Rectal smooth muscle tissue (tissue), 1 donor: ENCODE results near the gene PCBP3.
"Not testable (repeated sequence)": the region's sequence is repeated elsewhere in the genome, so short reads cannot be mapped to it uniquely, and the experiment has no call there.

Experiments used
- H3K27ac ChIP-seq: one replicate; pipeline ENCODE4 v1.7.0; 2013; ENCODE audit warnings: low read depth, low read length, inconsistent platforms
- H3K27me3 ChIP-seq: one replicate; pipeline ENCODE4 v1.7.0; 2013; ENCODE audit warnings: low read length; ENCODE audit not compliant: control insufficient read depth, insufficient read depth
- H3K36me3 ChIP-seq: one replicate; pipeline ENCODE4 v1.7.0; 2013; ENCODE audit warnings: low read length; ENCODE audit not compliant: control insufficient read depth, insufficient read depth
- H3K4me1 ChIP-seq: one replicate; pipeline ENCODE4 v1.7.0; 2013; ENCODE audit warnings: low read length; ENCODE audit not compliant: control insufficient read depth, insufficient read depth
- H3K4me3 ChIP-seq: one replicate; pipeline ENCODE4 v1.7.0; 2013; ENCODE audit warnings: low read length
- H3K9ac ChIP-seq: one replicate; pipeline ENCODE4 v1.7.0; 2013; ENCODE audit warnings: low read length

PCBP3 gene

GRCh38 chr21:45824546-45825215, 181.2 kb downstream of the PCBP3 start:
- H3K4me3 ChIP-seq = no peak overlapping the region
- no peaks in the 10 kb centered on the region for H3K4me1 ChIP-seq
- H3K27ac ChIP-seq = no peak overlapping the region
- H3K9ac ChIP-seq = no peak overlapping the region
- H3K27me3 ChIP-seq = no peaks in the 10 kb centered on the region
- no peaks in the 10 kb centered on the region for H3K36me3 ChIP-seq

- no peaks in the 10 kb centered on the region for H3K27me3 ChIP-seq
- no peak overlapping the region for H3K9ac ChIP-seq
- no peak overlapping the region for H3K4me3 ChIP-seq
- H3K27ac ChIP-seq = no peak overlapping the region
- H3K36me3 ChIP-seq = no peaks in the 10 kb centered on the region
- no peaks in the 10 kb centered on the region for H3K4me1 ChIP-seq
Measured at GRCh38 chr21:45825219-45825618, 181.7 kb downstream of the PCBP3 start.

- Histone ChIP-seq H3K27me3 (no peaks in the 10 kb centered on the region), H3K9ac (no peak overlapping the region), H3K27ac (no peak overlapping the region), H3K4me3 (no peak overlapping the region), H3K4me1 (no peaks in the 10 kb centered on the region), H3K36me3 (no peaks in the 10 kb centered on the region)
Measured at GRCh38 chr21:45826676-45827301, 183.3 kb downstream of the PCBP3 start.

- H3K4me3 ChIP-seq = no peak overlapping the region
- H3K36me3 ChIP-seq = no peaks in the 10 kb centered on the region
- H3K27ac ChIP-seq = no peak overlapping the region
- no peak overlapping the region for H3K9ac ChIP-seq
- no peaks in the 10 kb centered on the region for H3K27me3 ChIP-seq
- H3K4me1 ChIP-seq = no peaks in the 10 kb centered on the region
Measured at GRCh38 chr21:45827302-45827692, 183.8 kb downstream of the PCBP3 start.

- H3K27ac ChIP-seq = no peak overlapping the region
- H3K4me1 ChIP-seq = no peaks in the 10 kb centered on the region
- H3K9ac ChIP-seq = no peak overlapping the region
- no peak overlapping the region for H3K4me3 ChIP-seq
- no peaks in the 10 kb centered on the region for H3K36me3 ChIP-seq
- H3K27me3 ChIP-seq = no peaks in the 10 kb centered on the region
Measured at GRCh38 chr21:45827881-45828579, 184.5 kb downstream of the PCBP3 start.

- H3K4me1 ChIP-seq = no peaks in the 10 kb centered on the region
- H3K27ac ChIP-seq = no peak overlapping the region
- no peaks in the 10 kb centered on the region for H3K36me3 ChIP-seq
- no peak overlapping the region for H3K4me3 ChIP-seq
- H3K27me3 ChIP-seq = no peaks in the 10 kb centered on the region
- no peak overlapping the region for H3K9ac ChIP-seq
Measured at GRCh38 chr21:45828580-45829570, 185.3 kb downstream of the PCBP3 start.

GRCh38 chr21:45829668-45830067, 186.1 kb downstream of the PCBP3 start:
- H3K4me1 ChIP-seq = no peaks in the 10 kb centered on the region

GRCh38 chr21:45830221-45830640, 186.7 kb downstream of the PCBP3 start:
- Histone ChIP-seq H3K9ac (no peak overlapping the region), H3K4me1 (no peaks in the 10 kb centered on the region), H3K36me3 (no peaks in the 10 kb centered on the region), H3K27ac (no peak overlapping the region), H3K4me3 (no peak overlapping the region), H3K27me3 (no peaks in the 10 kb centered on the region)

More at GRCh38 chr21:45829668-45830067, 186.1 kb downstream of the PCBP3 start:
- H3K9ac ChIP-seq = no peak overlapping the region
- no peaks in the 10 kb centered on the region for H3K27me3 ChIP-seq
- no peak overlapping the region for H3K27ac ChIP-seq
- no peaks in the 10 kb centered on the region for H3K36me3 ChIP-seq
- no peak overlapping the region for H3K4me3 ChIP-seq

- H3K4me1 ChIP-seq = no peaks in the 10 kb centered on the region
- no peak overlapping the region for H3K4me3 ChIP-seq
- no peaks in the 10 kb centered on the region for H3K27me3 ChIP-seq
- H3K9ac ChIP-seq = no peak overlapping the region
- no peak overlapping the region for H3K27ac ChIP-seq
- no peaks in the 10 kb centered on the region for H3K36me3 ChIP-seq
Measured at GRCh38 chr21:45830720-45831366, 187.3 kb downstream of the PCBP3 start.

GRCh38 chr21:45831991-45832740, 188.6 kb downstream of the PCBP3 start:
- no peak overlapping the region for H3K27ac ChIP-seq
- no peak overlapping the region for H3K9ac ChIP-seq
- H3K4me3 ChIP-seq = no peak overlapping the region
- H3K4me1 ChIP-seq = no peaks in the 10 kb centered on the region
- no peaks in the 10 kb centered on the region for H3K27me3 ChIP-seq
- H3K36me3 ChIP-seq = no peaks in the 10 kb centered on the region

GRCh38 chr21:45832741-45833235, 189.3 kb downstream of the PCBP3 start:
- H3K4me3 ChIP-seq, H3K4me1 ChIP-seq, H3K27me3 ChIP-seq, H3K36me3 ChIP-seq, H3K9ac ChIP-seq, H3K27ac ChIP-seq: not testable (repeated sequence)
